GM12878 (cell line): ENCODE data around the gene TRIM62. TPM values are rescaled to one million over a fixed set of nuclear protein-coding genes. Genes with fewer than 3 reads are reported as not detected.

ENCODE experiments used
- ATAC-seq: fragments of 200-7000 bp; cut with Tn5 transposase; 3 replicates; pipeline ENCODE4 v1.9.1; 2020; ENCODE audit warnings: mild to moderate bottlenecking, moderate library complexity
- BruUV-seq: library from RNA; stranded (reverse); fragments of 400-500 nt; replicated peaks from 2 replicates; lab custom pipeline; 2021; lab: Mats Ljungman, UMichigan
- CTCF ChIA-PET: fragments of 300-600 bp; sonication (Branson Sonifier 250); formaldehyde crosslinking; extraction: SDS; loops from one replicate; lab custom pipeline; 2021; ENCODE audit warnings: inconsistent platforms; lab: Yijun Ruan, JAX
- POLR2A ChIA-PET: fragments of 350-600 bp; formaldehyde crosslinking; extraction: SDS; loops from one replicate; lab custom pipeline; 2021; ENCODE audit warnings: inconsistent platforms; lab: Charles Lee
- RAD21 ChIA-PET: fragments of 300-600 bp; sonication (Branson Sonifier 250); formaldehyde crosslinking; loops from one replicate; lab custom pipeline; 2023; ENCODE audit warnings: antibody characterized with exemption; ENCODE audit not compliant: unreplicated experiment; lab: Charles Lee
- SMC1A ChIA-PET: fragments of 300-600 bp; sonication (Branson Sonifier 250); formaldehyde crosslinking; loops from one replicate; lab custom pipeline; 2023; ENCODE audit not compliant: unreplicated experiment, uncharacterized antibody; lab: Charles Lee
- DNase-seq: peaks from one replicate; pipeline ENCODE4 v3.0.0-alpha.2; 2011; ENCODE audit warnings: low read depth, low spot score
- FAIRE-seq: peaks from 3 replicates; lab custom pipeline; 2011; peaks lifted over from hg19 to GRCh38; lab: Jason Lieb, UNC
- H2AFZ ChIP-seq: 2 replicates; pipeline ENCODE4 v1.6.0; 2011; ENCODE audit warnings: low read depth, low read length, control low read depth; ENCODE audit not compliant: control insufficient read depth
- H3K27ac ChIP-seq: 2 replicates; pipeline ENCODE4 v1.5.1; 2011; ENCODE audit warnings: control low read depth; ENCODE audit not compliant: control insufficient read depth, insufficient read depth
- H3K27me3 ChIP-seq, 2 experiments: replicated peaks in 1 of 2; 2 replicates each; pipeline versions ENCODE4 v1.6.0 to v1.6.1; 2011; ENCODE audit warnings: low read length in 1 of 2; ENCODE audit not compliant: control insufficient read depth in 2 of 2, insufficient read depth in 2 of 2
- H3K36me3 ChIP-seq, 2 experiments: 2 replicates each; pipeline ENCODE4 v1.5.1; 2011; ENCODE audit warnings: low read length in 1 of 2; ENCODE audit not compliant: control insufficient read depth in 2 of 2, insufficient read depth in 2 of 2
- H3K4me1 ChIP-seq: 2 replicates; pipeline ENCODE4 v1.6.1; 2011; ENCODE audit warnings: mild to moderate bottlenecking, low read length, moderate library complexity, mixed read lengths; ENCODE audit not compliant: control insufficient read depth, insufficient read depth
- H3K4me2 ChIP-seq: 2 replicates; pipeline ENCODE4 v1.6.0; 2011; ENCODE audit warnings: control low read depth; ENCODE audit not compliant: control insufficient read depth, insufficient read depth
- H3K4me3 ChIP-seq: fragments of 200-600 bp; sonication (generic); 2 replicates; pipeline ENCODE4 v1.5.1; 2016
- H3K79me2 ChIP-seq: 2 replicates; pipeline ENCODE4 v1.6.0; 2011; ENCODE audit warnings: low read length; ENCODE audit not compliant: control insufficient read depth, insufficient read depth
- H3K9ac ChIP-seq: 2 replicates; pipeline ENCODE4 v1.8.0; 2011; ENCODE audit warnings: low read length, control low read depth, mixed read lengths; ENCODE audit not compliant: control insufficient read depth, insufficient read depth
- H3K9me3 ChIP-seq: replicated peaks from 3 replicates; pipeline ENCODE4 v1.5.1; 2011; ENCODE audit warnings: mild to moderate bottlenecking, low read length; ENCODE audit not compliant: control insufficient read depth, insufficient read depth
- H4K20me1 ChIP-seq: 2 replicates; pipeline ENCODE4 v1.6.0; 2011; ENCODE audit not compliant: control insufficient read depth, insufficient read depth
- CBX5 ChIP-seq: sonication (generic); IDR thresholded peaks from 2 replicates; pipeline ENCODE4 v1.6.1; 2016; ENCODE audit warnings: low read depth, moderate library complexity, mild to moderate bottlenecking, inconsistent platforms
- CREM ChIP-seq: IDR thresholded peaks from 2 replicates; pipeline ENCODE4 v1.6.1; 2014; ENCODE audit warnings: antibody characterized with exemption, low read depth
- E2F4 ChIP-seq: IDR thresholded peaks from 2 replicates; pipeline ENCODE4 v1.6.1; 2012; ENCODE audit warnings: low read depth, low read length, improper control_type of control experiment
- RAD21 ChIP-seq: IDR thresholded peaks from 2 replicates; pipeline ENCODE4 v1.6.1; 2011; ENCODE audit warnings: mild to moderate bottlenecking, low read depth, low read length, moderate library complexity; ENCODE audit not compliant: insufficient read depth
- RAD51 ChIP-seq: fragments of 450-650 bp; IDR thresholded peaks from 2 replicates; pipeline ENCODE4 v1.6.1; 2016; ENCODE audit warnings: moderate library complexity, mild to moderate bottlenecking, inconsistent platforms
- REST ChIP-seq: IDR thresholded peaks from 2 replicates; pipeline ENCODE4 v1.6.1; 2012; ENCODE audit warnings: mild to moderate bottlenecking, low read depth, low read length
- RUNX3 ChIP-seq: IDR thresholded peaks from 2 replicates; pipeline ENCODE4 v1.6.1; 2012; ENCODE audit warnings: low read length, inconsistent platforms
- SUZ12 ChIP-seq: fragments of 200-600 bp; sonication (generic); IDR thresholded peaks from one replicate; pipeline ENCODE4 v1.6.1; 2018; ENCODE audit warnings: antibody characterized with exemption, mild to moderate bottlenecking; ENCODE audit not compliant: unreplicated experiment
- ZNF384 ChIP-seq: IDR thresholded peaks from 2 replicates; pipeline ENCODE4 v1.6.1; 2012; ENCODE audit warnings: low read depth, mild to moderate bottlenecking, low read length, improper control_type of control experiment, borderline replicate concordance
- WGBS: methylation state at CpG from one replicate; pipeline ENCODE4 v1.1.6; 2016; ENCODE audit warnings: low lambda C conversion rate; ENCODE audit not compliant: insufficient replicate concordance, insufficient coverage; ENCODE audit errors: missing lambda C conversion rate; 5-methylcytosine and 5-hydroxymethylcytosine counted together
- in situ Hi-C: fragments of 300-500 bp; cut with MboI; formaldehyde crosslinking; loops from 9 replicates; pipeline ENCODE4 v1.14.3; 2018; ENCODE audit warnings: mixed read lengths
- intact Hi-C: fragments of 100-400 bp; cut with micrococcal nuclease; formaldehyde crosslinking; loops from one replicate; pipeline ENCODE4 v1.14.2; 2022; ENCODE audit not compliant: unreplicated experiment
- polyA plus RNA-seq, 11 experiments: library from polyadenylated mRNA; depleted of rRNA in 4 of 11; unstranded in 6 of 11; stranded (reverse) in 5 of 11; fragments of >200 nt; fragmentation: Nextera tagmentation in 4 of 11; fragmentation: Illumina TruSeq in 1 of 11; extraction: Ambion mirVana in 4 of 11; extraction: Trizol in 1 of 11; gene quantifications; 1 replicate in 1 of 11; 2 replicates in 10 of 11; pipeline versions ENCODE4 v1.2.1 to v1.2.3, GENCODE V29; 2011 to 2016; ENCODE audit warnings: inconsistent platforms in 2 of 11, missing spikeins in 2 of 11, low read depth in 1 of 11
- total RNA-seq, 4 experiments: library from RNA; depleted of rRNA in 3 of 4; stranded (reverse); fragments of >200 nt in 3 of 4; fragmentation: Illumina TruSeq in 1 of 4; extraction: Trizol in 1 of 4; gene quantifications; 2 replicates each; pipeline versions ENCODE4 v1.2.1 to v1.2.3, GENCODE V29; 2013 to 2021
- TF ChIP-seq, protein P1 (sequence below): fragments of 150-350 bp; IDR thresholded peaks from 2 replicates; pipeline ENCODE4 v1.6.1; 2016; ENCODE audit warnings: low read depth, low read length

TRIM62 gene
- total and polyA plus RNA-seq, 10 of the 15 experiments (the other 5 are each of a cell fraction or from before 2014, with no cell fraction given) = 0.52 to 4.2 (median 1.9) TPM

DNA sequence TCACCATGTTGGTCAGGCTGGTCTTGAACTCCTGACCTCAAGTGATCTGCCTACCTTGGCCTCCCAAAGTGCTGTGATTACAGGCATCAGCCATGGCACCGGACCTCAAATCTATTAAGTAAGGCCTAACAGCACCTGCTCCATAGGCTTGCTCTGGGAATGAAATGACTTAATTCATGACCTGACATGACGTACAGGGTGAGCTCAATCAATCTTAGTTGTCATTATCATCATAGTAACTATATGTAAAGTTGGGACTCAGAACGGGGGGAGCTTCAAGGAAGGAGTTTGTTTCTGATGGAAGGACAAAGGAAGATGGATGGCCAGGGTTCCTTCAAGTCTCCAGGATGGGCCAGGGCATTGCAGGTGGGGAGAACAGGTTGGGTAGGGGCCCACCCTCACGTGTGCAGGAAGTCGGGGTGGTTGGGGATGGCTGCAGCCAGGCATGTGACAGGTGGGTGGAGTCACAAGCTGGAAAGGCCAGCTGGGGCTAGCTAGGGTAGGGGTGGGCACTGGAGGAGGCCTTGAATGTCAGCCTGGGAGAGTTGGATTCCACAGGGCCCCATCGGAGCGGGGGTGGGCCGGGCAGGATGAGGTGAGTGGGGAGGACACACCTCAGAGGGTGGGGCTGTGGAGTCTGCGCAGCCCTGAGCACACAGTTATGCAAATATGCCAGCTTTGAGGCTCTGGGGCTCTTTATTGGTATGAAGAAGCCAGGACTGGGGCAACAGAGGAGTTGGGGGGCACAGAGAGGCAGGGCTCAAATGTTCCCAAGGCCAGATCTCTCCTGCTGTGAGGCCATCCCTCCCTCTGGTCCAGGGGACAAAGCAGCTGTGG lies 9.6 kb downstream of the TRIM62 start:
- intact Hi-C loops = no loop called here
- no peaks in the 10 kb centered on the region for H3K36me3 ChIP-seq
- POLR2A ChIA-PET = interaction anchor here (1.2 kb wide), 1 partner anchor 9 kb away, joined by 3 read pairs; no protein-coding TSS in a partner anchor
- DNase-seq = no peak
- peak; percentile 24; the same call in 1 of the 3 replicates for ATAC-seq
- no peaks in the 10 kb centered on the region for H3K79me2 ChIP-seq
- no TSS peak for BruUV-seq
- no peak overlapping the region for H2AFZ ChIP-seq
- no peak overlapping the region for H3K27ac ChIP-seq
- in situ Hi-C loops = no loop called here
- H3K27me3 ChIP-seq = no peaks in the 10 kb centered on the region
- no peak overlapping the region for H3K9ac ChIP-seq
- H3K4me3 ChIP-seq = no peak overlapping the region
- WGBS = 51% methylated on average over 8 of the region's 9 CpGs
- no peaks in the 10 kb centered on the region; the same call in 1 of the 2 replicates for H4K20me1 ChIP-seq
- SMC1A ChIA-PET = interaction anchor here (1.2 kb wide), 1 partner anchor 10 kb away, joined by 3 read pairs; no protein-coding TSS in a partner anchor
- RAD21 ChIA-PET = interaction anchor here (0.6 kb wide), 1 partner anchor 705 kb away, joined by 3 read pairs; no protein-coding TSS in a partner anchor
- CTCF ChIA-PET = interaction anchor here (1.0 to 2.0 kb wide), 4 partner anchors 24 to 125 kb away, joined by 3 to 4 read pairs (median 3); no protein-coding TSS in a partner anchor
- no peak for FAIRE-seq
- no peaks in the 10 kb centered on the region for H3K9me3 ChIP-seq
- H3K4me2 ChIP-seq = no peak overlapping the region
- H3K4me1 ChIP-seq = no peaks in the 10 kb centered on the region
- TF ChIP-seq RAD21 = no peak
- no peak for TF ChIP-seq RAD51
- TF ChIP-seq CREM = no peak
- no peak for TF ChIP-seq SUZ12
- TF ChIP-seq ZNF384 = no peak
- TF ChIP-seq REST = no peak
- no peak for TF ChIP-seq E2F4
- TF ChIP-seq, protein P1, sequence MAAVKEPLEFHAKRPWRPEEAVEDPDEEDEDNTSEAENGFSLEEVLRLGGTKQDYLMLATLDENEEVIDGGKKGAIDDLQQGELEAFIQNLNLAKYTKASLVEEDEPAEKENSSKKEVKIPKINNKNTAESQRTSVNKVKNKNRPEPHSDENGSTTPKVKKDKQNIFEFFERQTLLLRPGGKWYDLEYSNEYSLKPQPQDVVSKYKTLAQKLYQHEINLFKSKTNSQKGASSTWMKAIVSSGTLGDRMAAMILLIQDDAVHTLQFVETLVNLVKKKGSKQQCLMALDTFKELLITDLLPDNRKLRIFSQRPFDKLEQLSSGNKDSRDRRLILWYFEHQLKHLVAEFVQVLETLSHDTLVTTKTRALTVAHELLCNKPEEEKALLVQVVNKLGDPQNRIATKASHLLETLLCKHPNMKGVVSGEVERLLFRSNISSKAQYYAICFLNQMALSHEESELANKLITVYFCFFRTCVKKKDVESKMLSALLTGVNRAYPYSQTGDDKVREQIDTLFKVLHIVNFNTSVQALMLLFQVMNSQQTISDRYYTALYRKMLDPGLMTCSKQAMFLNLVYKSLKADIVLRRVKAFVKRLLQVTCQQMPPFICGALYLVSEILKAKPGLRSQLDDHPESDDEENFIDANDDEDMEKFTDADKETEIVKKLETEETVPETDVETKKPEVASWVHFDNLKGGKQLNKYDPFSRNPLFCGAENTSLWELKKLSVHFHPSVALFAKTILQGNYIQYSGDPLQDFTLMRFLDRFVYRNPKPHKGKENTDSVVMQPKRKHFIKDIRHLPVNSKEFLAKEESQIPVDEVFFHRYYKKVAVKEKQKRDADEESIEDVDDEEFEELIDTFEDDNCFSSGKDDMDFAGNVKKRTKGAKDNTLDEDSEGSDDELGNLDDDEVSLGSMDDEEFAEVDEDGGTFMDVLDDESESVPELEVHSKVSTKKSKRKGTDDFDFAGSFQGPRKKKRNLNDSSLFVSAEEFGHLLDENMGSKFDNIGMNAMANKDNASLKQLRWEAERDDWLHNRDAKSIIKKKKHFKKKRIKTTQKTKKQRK = no peak
- no peak for TF ChIP-seq CBX5
- no peak for TF ChIP-seq RUNX3
